ENCODE measurements around the gene OR7G1. TPM values are rescaled to one million over a fixed set of nuclear protein-coding genes. Genes with fewer than 3 reads are reported as not detected.

The OR7G1 gene, protein sequence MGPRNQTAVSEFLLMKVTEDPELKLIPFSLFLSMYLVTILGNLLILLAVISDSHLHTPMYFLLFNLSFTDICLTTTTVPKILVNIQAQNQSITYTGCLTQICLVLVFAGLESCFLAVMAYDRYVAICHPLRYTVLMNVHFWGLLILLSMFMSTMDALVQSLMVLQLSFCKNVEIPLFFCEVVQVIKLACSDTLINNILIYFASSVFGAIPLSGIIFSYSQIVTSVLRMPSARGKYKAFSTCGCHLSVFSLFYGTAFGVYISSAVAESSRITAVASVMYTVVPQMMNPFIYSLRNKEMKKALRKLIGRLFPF
- total RNA-seq (2014; rRNA removed; shearing (Covaris generic)) = not detected in 2 replicates
- polyA plus RNA-seq (2015; cell fraction: cytosol; rRNA removed) = not detected in 2 replicates
- polyA plus RNA-seq (2015; cell fraction: nucleus; rRNA removed) = not detected in 2 replicates

DNA sequence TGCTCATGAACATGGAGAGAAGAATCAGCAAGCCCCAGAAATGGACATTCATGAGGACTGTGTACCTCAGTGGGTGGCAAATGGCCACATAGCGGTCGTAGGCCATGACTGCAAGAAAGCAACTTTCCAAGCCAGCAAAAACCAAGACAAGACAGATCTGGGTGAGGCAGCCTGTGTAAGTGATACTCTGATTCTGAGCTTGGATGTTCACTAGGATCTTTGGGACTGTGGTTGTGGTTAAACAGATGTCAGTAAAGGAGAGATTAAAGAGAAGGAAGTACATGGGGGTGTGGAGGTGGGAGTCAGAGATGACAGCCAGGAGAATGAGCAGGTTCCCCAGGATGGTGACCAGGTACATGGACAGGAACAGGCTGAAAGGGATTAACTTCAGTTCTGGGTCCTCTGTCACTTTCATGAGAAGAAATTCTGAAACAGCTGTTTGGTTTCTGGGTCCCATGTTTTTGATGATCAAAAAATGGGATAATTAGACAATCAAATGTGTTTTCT is at the start of gene OR7G1:
Gene OR7G1 (minus strand): TSS at position 457 of the 507 bp plus-strand sequence. CDS start 0 bp downstream, at position 457.
- in situ Hi-C loops (cut with HindIII; ENCODE audit: low pct_unique_long_range_greater_than_20kb, low sequenced_read_pairs) = no loop called here
- no peak for DNase-seq (ENCODE audit: low read depth, low spot score)

DNA sequence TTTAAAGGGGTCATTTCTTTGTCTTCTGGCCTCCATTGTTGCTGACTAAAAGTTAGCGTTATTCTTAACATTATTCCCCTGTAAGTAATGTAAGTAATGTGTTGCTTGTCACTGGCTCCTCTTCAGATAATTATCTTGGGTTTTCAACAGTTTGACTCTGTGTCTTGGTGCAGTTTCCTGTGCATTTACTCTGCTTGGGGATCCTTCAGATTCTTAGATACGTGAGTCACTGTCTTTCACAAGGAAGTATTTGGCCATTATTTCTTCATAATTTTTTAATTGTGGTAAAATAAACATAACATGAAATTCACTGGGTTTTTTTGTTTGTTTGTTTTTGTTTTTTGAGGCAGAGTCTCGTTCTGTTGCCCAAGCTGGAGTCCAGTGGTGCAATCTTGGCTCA is 49.7 kb upstream of the OR7G1 start:
- in situ Hi-C loops (cut with HindIII; ENCODE audit: low pct_unique_long_range_greater_than_20kb, low sequenced_read_pairs) = no loop called here
- no peak for DNase-seq (ENCODE audit: low read depth, low spot score)

DNA sequence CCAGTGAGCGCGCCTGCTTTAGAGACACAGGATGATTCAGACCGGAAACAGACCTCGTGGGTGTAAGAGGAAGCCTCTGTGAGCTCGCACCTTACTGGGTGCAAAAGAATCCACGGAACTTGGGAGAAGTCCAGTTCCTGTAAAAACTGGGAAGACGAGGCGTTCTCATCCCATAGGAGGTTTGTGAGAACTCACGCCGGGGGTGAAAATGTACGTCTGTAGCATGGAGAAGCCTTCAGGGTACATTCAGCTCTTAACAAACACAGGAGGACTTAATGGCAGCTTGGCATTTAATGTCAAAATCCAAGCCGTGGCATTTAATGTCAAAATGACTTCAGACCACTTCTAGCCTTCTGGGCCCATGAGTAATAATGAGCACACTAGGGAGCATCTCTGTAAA is 45.9 kb upstream of the OR7G1 start:
- in situ Hi-C loops (cut with HindIII; ENCODE audit: low pct_unique_long_range_greater_than_20kb, low sequenced_read_pairs) = no loop called here
- DNase-seq (ENCODE audit: low read depth, low spot score) = no peak

DNA sequence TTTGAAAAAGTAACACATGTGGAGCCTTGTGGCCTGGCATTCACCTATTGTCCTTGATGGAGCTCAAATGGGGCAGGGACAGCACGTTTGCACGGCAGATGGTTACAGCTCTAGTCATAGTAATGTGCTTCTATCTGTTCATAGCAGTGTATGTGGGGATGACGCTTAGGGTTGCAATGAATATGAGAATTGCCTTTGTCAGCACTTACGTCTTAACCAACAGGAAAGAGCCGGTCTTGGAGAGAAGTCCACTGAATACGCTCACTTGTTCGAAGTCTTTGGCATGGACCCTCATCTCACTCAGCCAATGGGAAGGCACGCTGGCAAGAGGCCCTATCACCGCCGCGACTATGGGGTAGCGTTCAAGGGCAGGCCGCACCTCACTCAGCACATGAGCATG is 44.3 kb upstream of the OR7G1 start:
- in situ Hi-C loops (cut with HindIII; ENCODE audit: low pct_unique_long_range_greater_than_20kb, low sequenced_read_pairs) = no loop called here
- DNase-seq (ENCODE audit: low read depth, low spot score) = no peak

DNA sequence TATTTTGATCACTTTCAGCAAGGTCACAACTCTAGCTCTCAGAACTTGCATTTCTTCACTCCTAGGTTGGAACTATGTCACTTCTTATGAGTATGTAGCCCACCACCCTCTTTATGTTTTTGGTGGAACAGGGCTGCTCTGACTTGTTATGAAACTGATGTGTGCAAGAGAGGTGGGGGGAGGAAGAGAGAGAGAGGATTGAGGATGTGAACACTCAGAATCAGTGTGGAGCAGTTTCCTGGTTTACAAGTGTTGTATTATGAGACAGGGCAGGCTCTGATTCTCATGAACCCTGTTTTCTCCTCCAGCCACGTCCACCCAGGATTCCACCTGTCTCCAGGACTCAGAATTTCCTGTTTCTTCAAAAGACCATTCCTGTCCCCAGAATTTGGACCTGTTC is 40.7 kb upstream of the OR7G1 start:
- no peak for DNase-seq (ENCODE audit: low read depth, low spot score)
- in situ Hi-C loops (cut with HindIII; ENCODE audit: low pct_unique_long_range_greater_than_20kb, low sequenced_read_pairs) = no loop called here

DNA sequence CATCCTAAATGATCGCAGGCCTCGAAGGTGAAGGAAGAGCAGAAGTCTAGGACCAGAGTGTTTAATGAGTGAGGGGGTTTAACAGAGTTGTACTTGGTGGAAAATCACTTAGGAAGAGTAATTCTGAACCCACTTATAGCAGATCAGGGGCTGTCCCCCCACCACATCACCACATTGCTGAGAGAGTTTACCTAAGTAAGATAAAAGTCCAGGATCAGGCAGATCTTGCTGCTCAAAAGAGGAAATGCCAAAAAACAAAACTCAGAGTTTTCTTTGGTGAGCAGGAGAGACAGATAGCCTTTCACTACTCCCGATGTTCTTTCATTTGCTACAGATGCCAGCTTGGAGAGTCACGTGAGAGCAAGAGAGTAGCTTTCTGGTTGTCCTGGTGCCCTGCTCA is 40.0 kb upstream of the OR7G1 start:
- no peak for DNase-seq (ENCODE audit: low read depth, low spot score)
- in situ Hi-C loops (cut with HindIII; ENCODE audit: low pct_unique_long_range_greater_than_20kb, low sequenced_read_pairs) = no loop called here

DNA sequence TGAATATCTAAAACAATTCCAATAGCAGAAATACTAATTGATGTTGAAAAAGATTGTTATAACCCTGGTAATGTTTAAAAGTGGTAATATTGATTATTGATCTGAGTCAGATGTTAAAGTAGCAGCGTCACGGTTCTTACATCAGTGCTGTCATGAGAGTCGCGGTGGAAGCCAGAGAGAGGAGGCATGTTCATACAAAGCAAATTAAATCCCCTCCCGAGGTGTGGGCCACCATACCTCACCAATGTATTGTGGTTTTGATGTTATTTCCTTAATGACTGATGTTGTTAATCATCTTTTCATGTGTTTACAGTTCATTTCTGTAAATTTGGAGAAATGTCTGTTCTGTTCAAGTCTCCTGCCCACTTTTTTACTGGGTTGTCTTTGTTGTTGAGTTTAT is 35.8 kb upstream of the OR7G1 start:
- DNase-seq (ENCODE audit: low read depth, low spot score) = no peak
- in situ Hi-C loops (cut with HindIII; ENCODE audit: low pct_unique_long_range_greater_than_20kb, low sequenced_read_pairs) = no loop called here

DNA sequence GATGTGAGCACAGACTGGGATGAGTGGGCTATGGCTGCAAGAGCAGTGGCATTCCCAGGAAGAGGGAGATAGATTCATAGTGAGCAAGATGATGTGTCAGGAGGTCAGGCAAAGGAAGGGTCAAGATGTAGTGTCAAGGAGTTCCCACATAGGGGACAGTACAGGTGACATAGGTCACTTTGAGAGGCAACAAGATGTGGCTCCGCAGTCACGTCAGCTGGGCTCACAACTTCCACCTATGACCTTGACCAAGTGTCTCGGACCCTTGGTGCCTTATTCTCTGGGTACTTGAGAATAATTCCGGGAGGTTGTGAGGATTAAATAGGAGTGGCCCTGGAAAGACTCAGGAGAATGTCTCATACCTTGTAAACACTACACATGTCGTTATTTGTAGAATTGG is 35.1 kb upstream of the OR7G1 start:
- DNase-seq (ENCODE audit: low read depth, low spot score) = no peak
- in situ Hi-C loops (cut with HindIII; ENCODE audit: low pct_unique_long_range_greater_than_20kb, low sequenced_read_pairs) = no loop called here

DNA sequence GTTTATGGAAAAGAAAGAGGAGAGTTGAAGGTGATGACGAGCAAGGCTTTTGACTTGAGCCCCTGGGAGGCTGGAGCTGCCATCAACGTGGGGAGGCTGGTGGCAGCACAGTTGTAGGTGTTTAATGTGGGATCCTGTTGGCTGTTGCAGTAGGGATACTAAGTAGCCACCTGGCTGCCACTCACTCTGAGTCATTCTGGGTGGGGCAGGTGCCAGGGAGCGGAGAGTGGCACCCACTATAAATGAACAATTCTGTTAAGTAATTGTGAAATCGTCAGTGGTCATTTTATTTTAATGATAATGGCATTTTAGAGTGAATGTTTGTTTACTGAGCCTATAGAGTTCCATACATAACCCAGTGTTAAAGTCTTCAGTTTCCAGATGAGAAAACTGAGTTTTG is 34.4 kb upstream of the OR7G1 start:
- in situ Hi-C loops (cut with HindIII; ENCODE audit: low pct_unique_long_range_greater_than_20kb, low sequenced_read_pairs) = no loop called here

DNA sequence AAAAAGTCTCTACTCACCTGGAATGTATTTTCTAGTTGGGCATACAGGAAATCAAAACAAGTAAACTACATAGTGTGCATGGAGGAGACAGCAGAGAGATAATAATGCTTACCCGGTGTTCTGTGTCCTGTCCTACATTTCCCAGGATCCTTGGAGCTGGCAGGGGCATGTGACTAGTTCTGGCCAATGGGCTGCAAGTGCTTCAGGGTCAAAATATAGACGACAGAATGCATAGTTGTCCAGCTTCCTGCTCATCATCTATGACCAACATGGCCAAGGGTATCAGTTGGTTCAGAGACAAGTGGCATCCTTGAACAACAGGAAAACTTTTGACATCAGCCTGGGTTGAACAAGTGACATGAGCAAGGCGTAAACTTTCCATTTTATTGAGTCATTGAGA is 33.1 kb upstream of the OR7G1 start:
- in situ Hi-C loops (cut with HindIII; ENCODE audit: low pct_unique_long_range_greater_than_20kb, low sequenced_read_pairs) = no loop called here
- no peak for DNase-seq (ENCODE audit: low read depth, low spot score)

More for the DNA sequence above, 34.4 kb upstream of the OR7G1 start:
- DNase-seq (ENCODE audit: low read depth, low spot score) = no peak

DNA sequence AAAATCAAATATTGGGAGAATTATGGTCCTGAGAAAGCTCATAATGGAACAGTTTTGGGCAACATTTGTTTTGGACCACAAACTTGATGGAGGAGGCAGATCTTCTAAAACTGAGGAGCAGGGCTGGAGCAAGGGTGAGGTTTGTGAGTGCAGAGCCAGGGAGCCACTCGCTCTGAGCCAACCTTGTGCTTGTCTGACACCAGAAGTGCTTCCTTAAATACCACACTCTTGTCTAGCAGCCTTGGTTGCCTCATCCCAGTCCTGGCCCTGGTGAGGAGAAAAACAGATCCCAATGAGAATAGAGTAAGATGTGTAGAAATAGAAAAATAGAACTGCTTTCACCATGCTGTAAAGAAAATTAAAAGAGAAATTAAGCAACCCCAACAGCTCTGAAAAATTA is 31.3 kb upstream of the OR7G1 start:
- no peak for DNase-seq (ENCODE audit: low read depth, low spot score)
- in situ Hi-C loops (cut with HindIII; ENCODE audit: low pct_unique_long_range_greater_than_20kb, low sequenced_read_pairs) = no loop called here

DNA sequence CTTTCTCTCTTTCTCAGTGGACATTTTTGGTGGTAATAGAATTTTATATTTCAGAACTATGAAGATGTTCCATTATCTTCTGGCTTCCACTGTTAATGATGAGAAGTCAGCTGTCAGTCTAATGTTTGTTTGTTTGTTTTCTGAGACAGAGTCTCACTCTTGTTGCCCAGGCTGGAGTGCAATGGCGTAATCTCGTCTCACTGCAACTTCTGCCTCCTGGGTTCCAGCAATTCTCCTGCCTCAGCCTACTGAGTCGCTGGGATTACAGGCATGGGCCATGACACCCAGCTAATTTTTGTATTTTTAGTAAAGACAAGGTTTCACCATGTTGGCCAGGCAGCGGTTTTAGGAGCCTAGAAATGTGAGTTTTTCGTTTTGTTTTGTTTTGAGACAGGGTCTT is 29.4 kb upstream of the OR7G1 start:
- in situ Hi-C loops (cut with HindIII; ENCODE audit: low pct_unique_long_range_greater_than_20kb, low sequenced_read_pairs) = no loop called here
- DNase-seq (ENCODE audit: low read depth, low spot score) = no peak

DNA sequence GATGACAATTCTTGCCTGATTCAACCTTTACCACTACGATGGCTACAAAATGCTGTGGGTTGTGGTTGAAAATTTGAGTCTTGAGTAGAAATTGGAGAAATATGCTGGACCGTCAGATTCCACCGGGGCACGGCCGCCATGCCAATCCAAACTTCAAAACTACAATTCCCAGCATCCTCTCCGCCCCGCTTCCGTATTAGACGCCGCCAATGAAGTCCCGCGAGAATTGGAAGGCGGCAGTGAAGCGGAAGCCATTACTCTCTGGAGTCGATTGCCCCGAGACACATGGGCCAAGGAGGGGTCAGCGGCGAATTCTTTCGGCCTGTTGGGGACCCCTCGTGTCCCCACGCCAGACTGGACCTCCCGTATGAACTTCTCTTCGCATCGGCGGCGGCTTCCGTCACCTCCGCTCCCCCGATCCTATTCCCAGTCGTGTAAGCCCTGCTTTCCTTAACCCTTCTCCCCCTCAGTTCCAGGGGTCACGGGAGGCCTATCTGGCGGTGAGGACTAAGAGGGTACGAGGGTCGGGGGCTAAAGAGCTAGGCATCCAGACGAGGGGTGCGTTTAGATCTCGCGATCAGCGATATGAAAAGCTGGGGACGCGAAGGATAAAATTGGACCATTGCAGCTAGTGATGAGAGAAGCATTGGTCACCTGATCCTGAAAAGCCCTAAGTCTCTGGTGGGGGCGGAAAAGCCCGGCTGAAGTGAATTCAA is 24.8 kb upstream of the OR7G1 start, which contains the start of gene ZNF317:
Gene ZNF317 (plus strand): TSS at position 239 of the 716 bp plus-strand sequence. CDS start 15,620 bp downstream, outside the sequence.
- in situ Hi-C loops (cut with HindIII; ENCODE audit: low pct_unique_long_range_greater_than_20kb, low sequenced_read_pairs) = no loop called here
- peak; percentile 91 for DNase-seq (ENCODE audit: low read depth, low spot score)

DNA sequence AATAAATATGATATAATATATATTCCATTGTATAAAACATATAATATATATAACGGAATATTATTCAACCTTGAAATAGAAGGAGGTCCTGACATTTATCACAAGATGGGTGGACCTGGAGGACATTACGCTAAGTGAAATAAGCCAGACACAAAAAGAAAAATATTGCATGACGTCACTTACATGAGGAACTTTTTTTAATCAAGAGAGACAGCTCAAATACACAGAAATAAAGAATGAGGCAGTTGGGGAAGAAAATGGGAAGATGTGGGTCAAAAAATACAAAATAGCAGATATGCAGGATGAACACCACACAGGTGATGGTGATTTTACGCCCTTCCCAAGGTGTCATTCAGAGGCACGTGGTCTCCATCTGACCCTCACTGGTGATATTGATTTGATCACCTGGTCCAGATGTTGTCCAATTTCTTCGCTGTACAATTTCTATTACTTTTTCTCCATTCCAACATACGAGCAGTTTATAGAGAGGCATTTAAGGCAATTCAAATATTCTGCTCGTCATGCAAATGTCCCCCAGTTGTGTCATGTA is 24.1 kb upstream of the OR7G1 start:
- in situ Hi-C loops (cut with HindIII; ENCODE audit: low pct_unique_long_range_greater_than_20kb, low sequenced_read_pairs) = no loop called here

DNA sequence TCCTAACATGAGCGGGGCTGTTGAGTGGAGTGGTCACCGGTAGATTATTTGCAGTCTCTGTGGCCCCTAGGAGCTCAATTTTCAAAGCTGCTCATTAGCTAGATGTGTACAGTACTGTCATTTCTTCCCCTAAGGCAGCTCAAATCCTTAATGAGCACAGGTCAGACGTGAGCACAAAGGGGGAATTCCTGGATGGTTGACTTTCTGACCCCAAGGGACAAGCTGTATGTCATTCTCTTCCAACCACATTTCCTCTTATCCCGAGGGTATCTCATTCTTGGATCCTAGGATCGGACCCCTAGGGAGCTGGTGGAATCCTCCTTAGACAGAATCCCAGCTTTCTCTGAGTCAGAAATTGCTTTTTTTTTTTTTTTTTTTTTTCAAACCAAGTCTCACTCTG is 16.9 kb upstream of the OR7G1 start:
- in situ Hi-C loops (cut with HindIII; ENCODE audit: low pct_unique_long_range_greater_than_20kb, low sequenced_read_pairs) = no loop called here
- DNase-seq (ENCODE audit: low read depth, low spot score) = no peak

More for the DNA sequence above, 24.1 kb upstream of the OR7G1 start:
- DNase-seq (ENCODE audit: low read depth, low spot score) = no peak

DNA sequence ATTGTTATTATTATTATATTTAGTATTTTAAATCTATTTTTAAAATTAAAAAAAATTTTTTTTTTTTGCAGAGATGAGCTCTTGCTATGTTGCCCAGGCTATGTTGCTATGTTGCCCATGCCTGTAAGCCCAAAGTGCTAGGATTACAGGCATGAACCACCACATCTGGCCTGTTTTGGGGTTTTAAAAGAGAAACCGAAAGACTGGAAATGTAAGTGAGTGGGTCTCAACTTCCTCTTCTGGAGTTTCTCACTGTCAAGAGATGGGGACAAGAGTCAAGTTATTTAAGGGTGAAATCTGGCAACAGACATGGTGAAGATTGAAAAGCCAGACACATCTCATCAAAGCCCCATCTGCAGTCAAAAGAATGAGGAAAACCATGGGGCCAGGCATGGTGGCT is 15.4 kb upstream of the OR7G1 start:
- in situ Hi-C loops (cut with HindIII; ENCODE audit: low pct_unique_long_range_greater_than_20kb, low sequenced_read_pairs) = no loop called here
- no peak for DNase-seq (ENCODE audit: low read depth, low spot score)

DNA sequence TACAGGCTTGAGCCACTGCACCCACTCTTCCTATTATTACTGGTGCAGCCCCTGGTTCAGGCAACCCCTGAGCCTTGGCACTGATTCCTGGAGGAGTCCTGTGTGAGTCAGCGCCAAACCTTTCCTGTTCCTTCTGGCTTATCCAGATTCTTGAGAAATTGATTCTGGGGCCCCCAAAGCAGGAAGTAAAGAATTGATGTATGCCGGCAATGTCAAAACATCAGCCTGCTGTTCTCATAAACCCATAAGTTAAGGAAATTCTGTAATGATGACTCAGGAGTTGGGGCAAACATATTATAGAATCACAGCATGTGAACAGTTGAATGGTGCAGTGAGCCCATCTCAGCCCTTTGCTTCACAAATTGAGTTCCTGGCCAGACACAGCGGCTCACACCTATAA is 12.6 kb upstream of the OR7G1 start:
- DNase-seq (ENCODE audit: low read depth, low spot score) = no peak
- in situ Hi-C loops (cut with HindIII; ENCODE audit: low pct_unique_long_range_greater_than_20kb, low sequenced_read_pairs) = no loop called here

DNA sequence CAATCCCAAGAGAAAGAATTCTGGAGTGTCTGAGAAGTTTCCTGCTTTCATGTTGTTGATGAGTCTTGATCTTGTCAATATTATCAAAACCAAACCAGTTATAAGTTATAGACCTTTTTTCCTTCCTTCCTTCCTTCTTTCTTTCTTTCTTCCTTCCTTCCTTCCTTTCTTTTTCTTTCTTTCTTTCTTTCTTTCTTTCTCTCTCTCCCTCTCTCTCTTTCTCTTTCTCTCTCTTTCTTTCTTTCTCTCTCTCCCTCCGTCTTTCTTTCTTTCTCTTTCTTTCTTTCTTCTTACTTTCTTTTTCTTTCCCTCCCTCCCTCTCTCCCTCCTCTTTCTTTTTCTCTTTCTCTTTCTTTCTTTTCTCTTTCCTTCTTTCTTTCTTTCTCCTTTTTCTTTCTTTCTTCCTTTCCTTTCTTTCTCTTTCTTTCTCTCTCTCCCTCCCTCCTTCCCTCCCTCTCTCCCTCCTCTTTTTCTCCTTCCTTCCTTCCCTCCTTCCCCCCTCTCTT is 11.4 kb upstream of the OR7G1 start, which contains the start of gene OR7G3:
Gene OR7G3 (minus strand): TSS at position 51 of the 506 bp plus-strand sequence. CDS start 0 bp downstream, at position 51.
- in situ Hi-C loops (cut with HindIII; ENCODE audit: low pct_unique_long_range_greater_than_20kb, low sequenced_read_pairs) = no loop called here
- no peak for DNase-seq (ENCODE audit: low read depth, low spot score)
